Measurements from ENCODE around the gene SLC25A38.
"Not testable (repeated sequence)": the region's sequence is repeated elsewhere in the genome, so short reads cannot be mapped to it uniquely, and the experiment has no call there.

SLC25A38 gene

GRCh38 chr3:39353168-39353927 is 29.8 kb upstream of the SLC25A38 start:
- H3K9me3 ChIP-seq (ENCODE audit: control extremely low read depth in 1 of 5, control insufficient read depth in 4 of 5, insufficient read depth in 2 of 5, low read depth in 1 of 5, low read length in 4 of 5); H3K4me3 ChIP-seq (ENCODE audit: control insufficient read depth in 1 of 7, extremely low read depth in 1 of 7, insufficient read depth in 4 of 7, low read depth in 2 of 7, low read length in 6 of 7); POLR2A ChIA-PET; H3K27ac ChIP-seq (ENCODE audit: insufficient read depth in 1 of 2, low read depth in 1 of 2, low read length in 2 of 2, poor library complexity in 1 of 2, severe bottlenecking in 2 of 2); H3K36me3 ChIP-seq (ENCODE audit: control insufficient read depth in 4 of 4, insufficient read depth in 4 of 4, low read length in 3 of 4); H3K27me3 ChIP-seq (replicated peaks in 2 of 5; ENCODE audit: control insufficient read depth in 4 of 5, insufficient read depth in 5 of 5, low read length in 4 of 5): not testable (repeated sequence)
- no CpG with 5 or more reads among the region's 3 CpGs for WGBS (ENCODE audit: insufficient coverage)
- CTCF ChIA-PET = interaction anchor here (1.3 to 1.7 kb wide), 2 partner anchors 24 kb away, joined by 3 to 4 read pairs; no protein-coding TSS in a partner anchor
- peak in 2 of 3 donors; percentile 36 to 65 for DNase-seq
- peaks cover 3 to 32% (median 14%) of the 10 kb centered on the region in 4 experiments for H3K4me1 ChIP-seq (ENCODE audit: control extremely low read depth in 1 of 4, control insufficient read depth in 4 of 4, insufficient read depth in 4 of 4, low read length in 3 of 4)

GRCh38 chr3:39358333-39358732 is 24.8 kb upstream of the SLC25A38 start:
- CTCF ChIA-PET = no interaction called here
- POLR2A ChIA-PET = no interaction called here
- Histone ChIP-seq H3K4me1 (ENCODE audit: control extremely low read depth in 1 of 4, control insufficient read depth in 4 of 4, insufficient read depth in 4 of 4, low read length in 3 of 4) (peaks cover 7 to 30% (median 21%) of the 10 kb centered on the region in 4 experiments), H3K4me3 (ENCODE audit: control insufficient read depth in 1 of 7, extremely low read depth in 1 of 7, insufficient read depth in 4 of 7, low read depth in 2 of 7, low read length in 6 of 7) (no peak overlapping the region), H3K9me3 (ENCODE audit: control extremely low read depth in 1 of 5, control insufficient read depth in 4 of 5, insufficient read depth in 2 of 5, low read depth in 1 of 5, low read length in 4 of 5) (no peaks in the 10 kb centered on the region), H3K27ac (ENCODE audit: insufficient read depth in 1 of 2, low read depth in 1 of 2, low read length in 2 of 2, poor library complexity in 1 of 2, severe bottlenecking in 2 of 2) (no peak overlapping the region), H3K27me3 (replicated peaks in 2 of 5; ENCODE audit: control insufficient read depth in 4 of 5, insufficient read depth in 5 of 5, low read length in 4 of 5) (no peaks in the 10 kb centered on the region), H3K36me3 (ENCODE audit: control insufficient read depth in 4 of 4, insufficient read depth in 4 of 4, low read length in 3 of 4) (no peaks in the 10 kb centered on the region)
- no peak for DNase-seq
- WGBS (ENCODE audit: insufficient coverage) = no CpG with 5 or more reads among the region's 3 CpGs

- H3K27ac ChIP-seq (ENCODE audit: insufficient read depth in 1 of 2, low read depth in 1 of 2, low read length in 2 of 2, poor library complexity in 1 of 2, severe bottlenecking in 2 of 2) = no peak overlapping the region
- peak; percentile 52 to 88 (median 88) for DNase-seq
- H3K4me1 ChIP-seq (ENCODE audit: control extremely low read depth in 1 of 4, control insufficient read depth in 4 of 4, insufficient read depth in 4 of 4, low read length in 3 of 4) = peaks cover 7 to 30% (median 21%) of the 10 kb centered on the region in 4 experiments
- H3K27me3 ChIP-seq (replicated peaks in 2 of 5; ENCODE audit: control insufficient read depth in 4 of 5, insufficient read depth in 5 of 5, low read length in 4 of 5) = no peaks in the 10 kb centered on the region
- ChIA-PET CTCF (interaction anchor here (0.8 to 1.6 kb wide), 5 partner anchors 11 to 171 kb away, joined by 3 to 11 read pairs (median 4); no protein-coding TSS in a partner anchor), POLR2A (interaction anchor here (0.6 kb wide), 1 partner anchor 18 kb away, joined by 4 read pairs; no protein-coding TSS in a partner anchor)
- H3K4me3 ChIP-seq (ENCODE audit: control insufficient read depth in 1 of 7, extremely low read depth in 1 of 7, insufficient read depth in 4 of 7, low read depth in 2 of 7, low read length in 6 of 7) = peak overlapping the region in 3 of 7 experiments; percentile 6 to 60 (median 24)
- no peaks in the 10 kb centered on the region for H3K36me3 ChIP-seq (ENCODE audit: control insufficient read depth in 4 of 4, insufficient read depth in 4 of 4, low read length in 3 of 4)
- no peaks in the 10 kb centered on the region for H3K9me3 ChIP-seq (ENCODE audit: control extremely low read depth in 1 of 5, control insufficient read depth in 4 of 5, insufficient read depth in 2 of 5, low read depth in 1 of 5, low read length in 4 of 5)
- WGBS (ENCODE audit: insufficient coverage) = 21% methylated on average over 6 of the region's 8 CpGs
These were observed 21.8 kb upstream of the SLC25A38 start for GRCh38 chr3:39361252-39361927.

- Histone ChIP-seq H3K9me3 (ENCODE audit: control extremely low read depth in 1 of 5, control insufficient read depth in 4 of 5, insufficient read depth in 2 of 5, low read depth in 1 of 5, low read length in 4 of 5) (no peaks in the 10 kb centered on the region), H3K27ac (ENCODE audit: insufficient read depth in 1 of 2, low read depth in 1 of 2, low read length in 2 of 2, poor library complexity in 1 of 2, severe bottlenecking in 2 of 2) (no peak overlapping the region), H3K4me1 (ENCODE audit: control extremely low read depth in 1 of 4, control insufficient read depth in 4 of 4, insufficient read depth in 4 of 4, low read length in 3 of 4) (peaks cover 7 to 30% (median 21%) of the 10 kb centered on the region in 4 experiments), H3K27me3 (replicated peaks in 2 of 5; ENCODE audit: control insufficient read depth in 4 of 5, insufficient read depth in 5 of 5, low read length in 4 of 5) (no peaks in the 10 kb centered on the region), H3K36me3 (ENCODE audit: control insufficient read depth in 4 of 4, insufficient read depth in 4 of 4, low read length in 3 of 4) (no peaks in the 10 kb centered on the region), H3K4me3 (ENCODE audit: control insufficient read depth in 1 of 7, extremely low read depth in 1 of 7, insufficient read depth in 4 of 7, low read depth in 2 of 7, low read length in 6 of 7) (peak overlapping the region in 1 of 7 experiments; percentile 19)
- POLR2A ChIA-PET = no interaction called here
- CTCF ChIA-PET = interaction anchor here (1.0 to 1.6 kb wide), 2 partner anchors 16 to 172 kb away, joined by 3 to 5 read pairs; no protein-coding TSS in a partner anchor
- WGBS (ENCODE audit: insufficient coverage) = 61% methylated on average over 3 of the region's 3 CpGs
- DNase-seq = no peak
These were observed 21.0 kb upstream of the SLC25A38 start for GRCh38 chr3:39362192-39362591.

GRCh38 chr3:39362812-39363211 is 20.4 kb upstream of the SLC25A38 start:
- no peaks in the 10 kb centered on the region for H3K27me3 ChIP-seq (replicated peaks in 2 of 5; ENCODE audit: control insufficient read depth in 4 of 5, insufficient read depth in 5 of 5, low read length in 4 of 5)
- no peak overlapping the region for H3K27ac ChIP-seq (ENCODE audit: insufficient read depth in 1 of 2, low read depth in 1 of 2, low read length in 2 of 2, poor library complexity in 1 of 2, severe bottlenecking in 2 of 2)
- no peaks in the 10 kb centered on the region for H3K36me3 ChIP-seq (ENCODE audit: control insufficient read depth in 4 of 4, insufficient read depth in 4 of 4, low read length in 3 of 4)
- H3K9me3 ChIP-seq (ENCODE audit: control extremely low read depth in 1 of 5, control insufficient read depth in 4 of 5, insufficient read depth in 2 of 5, low read depth in 1 of 5, low read length in 4 of 5) = no peaks in the 10 kb centered on the region
- POLR2A ChIA-PET = no interaction called here
- DNase-seq = no peak
- CTCF ChIA-PET = interaction anchor here (1.6 kb wide), 1 partner anchor 15 kb away, joined by 5 read pairs; no protein-coding TSS in a partner anchor
- H3K4me3 ChIP-seq (ENCODE audit: control insufficient read depth in 1 of 7, extremely low read depth in 1 of 7, insufficient read depth in 4 of 7, low read depth in 2 of 7, low read length in 6 of 7) = peak overlapping the region in 1 of 7 experiments; percentile 19
- WGBS (ENCODE audit: insufficient coverage) = 100% methylated on average over 1 of the region's 2 CpGs
- peaks cover 7 to 30% (median 21%) of the 10 kb centered on the region in 4 experiments for H3K4me1 ChIP-seq (ENCODE audit: control extremely low read depth in 1 of 4, control insufficient read depth in 4 of 4, insufficient read depth in 4 of 4, low read length in 3 of 4)

- CTCF ChIA-PET = not testable (repeated sequence)
- no CpG with 5 or more reads among the region's 4 CpGs for WGBS (ENCODE audit: insufficient coverage)
These were observed 12.7 kb upstream of the SLC25A38 start for GRCh38 chr3:39370450-39370849.

GRCh38 chr3:39372833-39373232 is 10.3 kb upstream of the SLC25A38 start:
- ChIA-PET POLR2A (no interaction called here), CTCF (interaction anchor here (1.0 to 1.4 kb wide), 3 partner anchors 12 to 84 kb away, joined by 4 to 6 read pairs (median 4); no protein-coding TSS in a partner anchor)
- Histone ChIP-seq H3K27me3 (replicated peaks in 2 of 5; ENCODE audit: control insufficient read depth in 4 of 5, insufficient read depth in 5 of 5, low read length in 4 of 5) (no peaks in the 10 kb centered on the region), H3K27ac (ENCODE audit: insufficient read depth in 1 of 2, low read depth in 1 of 2, low read length in 2 of 2, poor library complexity in 1 of 2, severe bottlenecking in 2 of 2) (no peak overlapping the region), H3K36me3 (ENCODE audit: control insufficient read depth in 4 of 4, insufficient read depth in 4 of 4, low read length in 3 of 4) (no peaks in the 10 kb centered on the region), H3K4me3 (ENCODE audit: control insufficient read depth in 1 of 7, extremely low read depth in 1 of 7, insufficient read depth in 4 of 7, low read depth in 2 of 7, low read length in 6 of 7) (no peak overlapping the region), H3K4me1 (ENCODE audit: control extremely low read depth in 1 of 4, control insufficient read depth in 4 of 4, insufficient read depth in 4 of 4, low read length in 3 of 4) (peaks cover 0 to 8% (median 0%) of the 10 kb centered on the region in 4 experiments), H3K9me3 (ENCODE audit: control extremely low read depth in 1 of 5, control insufficient read depth in 4 of 5, insufficient read depth in 2 of 5, low read depth in 1 of 5, low read length in 4 of 5) (no peaks in the 10 kb centered on the region)
- DNase-seq = no peak

More at GRCh38 chr3:39370450-39370849, 12.7 kb upstream of the SLC25A38 start:
- H3K4me3 ChIP-seq (ENCODE audit: control insufficient read depth in 1 of 7, extremely low read depth in 1 of 7, insufficient read depth in 4 of 7, low read depth in 2 of 7, low read length in 6 of 7); H3K36me3 ChIP-seq (ENCODE audit: control insufficient read depth in 4 of 4, insufficient read depth in 4 of 4, low read length in 3 of 4); H3K27me3 ChIP-seq (replicated peaks in 2 of 5; ENCODE audit: control insufficient read depth in 4 of 5, insufficient read depth in 5 of 5, low read length in 4 of 5); H3K9me3 ChIP-seq (ENCODE audit: control extremely low read depth in 1 of 5, control insufficient read depth in 4 of 5, insufficient read depth in 2 of 5, low read depth in 1 of 5, low read length in 4 of 5); H3K27ac ChIP-seq (ENCODE audit: insufficient read depth in 1 of 2, low read depth in 1 of 2, low read length in 2 of 2, poor library complexity in 1 of 2, severe bottlenecking in 2 of 2); POLR2A ChIA-PET; DNase-seq; H3K4me1 ChIP-seq (ENCODE audit: control extremely low read depth in 1 of 4, control insufficient read depth in 4 of 4, insufficient read depth in 4 of 4, low read length in 3 of 4): not testable (repeated sequence)
